ENCODE data around the gene MARCOL.

The MARCOL gene

GRCh38 chr5:148238418-148238794 lies at the start of gene MARCOL:
Gene MARCOL, plus strand, starts transcription at chr5:148238525. Its CDS starts 73 bp downstream, at chr5:148238598.
- DNase-seq = no peak

GRCh38 chr5:148191010-148191409 lies 47.3 kb upstream of the MARCOL start:
- no peak for DNase-seq

GRCh38 chr5:148193202-148193601 lies 45.1 kb upstream of the MARCOL start:
- no peak for DNase-seq

GRCh38 chr5:148201151-148201550 lies 37.2 kb upstream of the MARCOL start:
- no peak for DNase-seq

- DNase-seq = no peak
Observed at GRCh38 chr5:148202531-148203203, 35.7 kb upstream of the MARCOL start, which contains the start of gene SPINK6. Gene SPINK6, plus strand, starts transcription at chr5:148203042. Its CDS starts 55 bp downstream, at chr5:148203097.

GRCh38 chr5:148205044-148205806 lies 33.1 kb upstream of the MARCOL start:
- no peak for DNase-seq

GRCh38 chr5:148205865-148206264 lies 32.5 kb upstream of the MARCOL start:
- no peak for DNase-seq

GRCh38 chr5:148206620-148207019 lies 31.7 kb upstream of the MARCOL start:
- DNase-seq = no peak

GRCh38 chr5:148208226-148208625 lies 30.1 kb upstream of the MARCOL start:
- DNase-seq = no peak

GRCh38 chr5:148209151-148209770 lies 29.1 kb upstream of the MARCOL start:
- no peak for DNase-seq

- no peak for DNase-seq
Observed at GRCh38 chr5:148214665-148215185, 23.6 kb upstream of the MARCOL start.

GRCh38 chr5:148221508-148221907 lies 16.8 kb upstream of the MARCOL start:
- DNase-seq = no peak

GRCh38 chr5:148224117-148224742 lies 14.1 kb upstream of the MARCOL start:
- DNase-seq = no peak

- DNase-seq = no peak
Observed at GRCh38 chr5:148228392-148228984, 9.8 kb upstream of the MARCOL start.

- DNase-seq = no peak
Observed at GRCh38 chr5:148229840-148230239, 8.5 kb upstream of the MARCOL start.

GRCh38 chr5:148230240-148230639 lies 8.1 kb upstream of the MARCOL start:
- no peak for DNase-seq

- DNase-seq = no peak
Observed at GRCh38 chr5:148237785-148238417, 424 bp upstream of the MARCOL start.

- DNase-seq = no peak
Observed at GRCh38 chr5:148248894-148249293, 10.6 kb downstream of the MARCOL start.

GRCh38 chr5:148255456-148255855 lies 17.1 kb downstream of the MARCOL start:
- no peak for DNase-seq

- DNase-seq = no peak
Observed at GRCh38 chr5:148259288-148259687, 21.0 kb downstream of the MARCOL start.

- DNase-seq = no peak
Observed at GRCh38 chr5:148261221-148261620, 22.9 kb downstream of the MARCOL start.

GRCh38 chr5:148267962-148268361 lies 29.6 kb downstream of the MARCOL start:
- DNase-seq = no peak

All from NCI-H2227 treated with DMSO at 0.1 percent for 48 hours (cell line).